GM19463 (cell line): ENCODE results near the gene PRPF8.

ENCODE experiments used
- ATAC-seq: cut with Tn5 transposase; IDR thresholded peaks from one replicate; pipeline ENCODE4 v1.9.1; 2021; ENCODE audit warnings: mild to moderate bottlenecking, moderate library complexity; ENCODE audit not compliant: unreplicated experiment

The PRPF8 gene

DNA sequence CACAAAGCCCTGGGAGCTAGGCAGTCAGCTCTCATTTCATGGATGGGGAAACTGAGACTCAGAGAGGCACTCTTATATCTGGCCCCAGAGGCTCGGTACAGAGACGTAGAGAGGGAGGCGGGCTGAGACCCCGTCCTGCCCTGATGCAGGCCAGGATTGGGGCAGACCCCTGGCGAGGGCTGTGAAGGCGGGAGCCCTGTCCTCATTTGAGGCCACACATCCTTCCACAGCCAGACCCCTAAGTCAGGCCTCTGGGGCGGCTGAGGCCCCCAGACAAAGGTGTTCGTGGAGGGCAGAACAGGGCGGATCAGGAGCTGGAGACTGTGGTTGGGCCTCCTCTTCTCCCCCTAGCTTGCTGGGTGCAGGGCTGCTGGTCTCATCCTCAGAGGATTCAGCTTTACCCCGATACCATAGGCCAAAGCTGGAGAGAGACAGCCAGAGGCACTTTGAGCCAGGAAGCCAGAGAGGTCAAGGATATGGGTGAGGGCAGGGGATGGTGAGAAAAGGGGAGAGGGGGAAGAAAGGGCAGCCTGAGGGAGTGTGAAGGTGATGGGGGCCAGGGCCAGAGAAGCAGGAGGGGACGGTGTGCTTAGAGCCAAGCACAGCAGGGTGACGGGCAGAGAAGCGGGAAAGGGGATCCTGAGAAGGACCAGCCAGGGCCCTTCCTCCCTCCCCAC, 38.3 kb downstream of the PRPF8 start:
- ATAC-seq: no peak

- ATAC-seq: no peak
Measured at GRCh38 chr17:1645207-1646171, 39.2 kb downstream of the PRPF8 start, which contains the start of gene SCARF1. SCARF1 (minus strand) TSS chr17:1645732; CDS start chr17:1645697, 35 bp downstream.

DNA sequence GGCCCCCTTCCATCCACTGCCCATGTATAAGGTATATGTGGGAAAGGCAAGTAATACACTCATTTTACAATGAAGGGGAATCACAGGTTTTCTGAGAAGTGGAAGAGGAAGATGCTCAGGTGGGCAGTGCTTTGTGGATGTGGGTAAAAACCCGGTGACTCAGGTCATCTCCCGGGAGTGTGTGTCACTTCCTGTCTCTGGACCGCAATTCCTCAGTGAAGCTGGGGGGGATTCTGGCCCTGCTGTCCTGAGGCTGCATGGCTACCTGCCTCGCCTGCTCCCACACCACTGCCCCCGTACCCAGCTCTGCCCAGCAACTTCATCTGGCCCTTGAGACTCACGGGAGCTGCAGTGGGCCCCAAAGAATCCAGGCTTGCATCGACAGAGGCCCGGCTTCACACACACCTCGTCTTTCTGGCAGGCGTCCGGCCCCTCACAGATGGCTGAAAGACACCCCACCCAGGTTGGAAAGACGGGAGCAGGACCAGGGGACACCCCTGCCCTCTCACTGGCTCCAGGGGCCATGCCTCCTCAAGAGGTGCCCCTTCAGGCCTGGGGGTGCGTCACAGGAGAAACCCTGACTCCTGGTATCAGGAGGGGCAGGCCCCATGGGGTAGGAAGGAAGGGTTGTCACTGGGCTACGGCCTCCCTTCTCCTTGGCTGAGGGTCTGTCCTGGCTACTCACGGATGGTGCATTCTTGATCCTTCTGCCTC, 40.0 kb downstream of the PRPF8 start:
- no peak for ATAC-seq

DNA sequence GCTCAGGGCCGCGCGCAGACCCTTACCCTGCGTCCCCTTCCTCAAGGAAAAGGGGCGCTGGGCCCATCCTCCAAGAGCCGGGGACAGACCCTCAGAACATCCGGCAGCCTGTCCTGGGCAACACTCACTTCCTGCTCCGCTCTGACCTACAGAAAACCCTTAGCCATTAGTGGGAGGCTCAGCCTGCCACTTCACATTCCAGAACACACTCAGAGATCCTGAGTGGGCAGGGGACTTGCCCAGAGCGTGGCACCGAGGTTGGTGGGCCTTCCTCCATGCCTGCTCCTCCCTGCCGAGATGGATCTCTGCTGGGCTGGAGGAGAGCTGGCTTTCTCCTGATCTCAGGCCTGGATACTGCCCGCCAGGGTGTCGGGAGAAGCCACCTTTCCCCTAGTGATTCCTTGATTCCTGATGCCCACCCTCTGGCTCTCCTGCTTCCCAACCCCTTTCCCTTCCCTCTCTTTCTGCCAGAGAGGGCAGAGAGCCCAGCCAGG, 40.6 kb downstream of the PRPF8 start:
- ATAC-seq: no peak

GRCh38 chr17:1643293-1643998, 41.2 kb downstream of the PRPF8 start:
- ATAC-seq: no peak

GRCh38 chr17:1641065-1641403, 43.6 kb downstream of the PRPF8 start:
- ATAC-seq: no peak

DNA sequence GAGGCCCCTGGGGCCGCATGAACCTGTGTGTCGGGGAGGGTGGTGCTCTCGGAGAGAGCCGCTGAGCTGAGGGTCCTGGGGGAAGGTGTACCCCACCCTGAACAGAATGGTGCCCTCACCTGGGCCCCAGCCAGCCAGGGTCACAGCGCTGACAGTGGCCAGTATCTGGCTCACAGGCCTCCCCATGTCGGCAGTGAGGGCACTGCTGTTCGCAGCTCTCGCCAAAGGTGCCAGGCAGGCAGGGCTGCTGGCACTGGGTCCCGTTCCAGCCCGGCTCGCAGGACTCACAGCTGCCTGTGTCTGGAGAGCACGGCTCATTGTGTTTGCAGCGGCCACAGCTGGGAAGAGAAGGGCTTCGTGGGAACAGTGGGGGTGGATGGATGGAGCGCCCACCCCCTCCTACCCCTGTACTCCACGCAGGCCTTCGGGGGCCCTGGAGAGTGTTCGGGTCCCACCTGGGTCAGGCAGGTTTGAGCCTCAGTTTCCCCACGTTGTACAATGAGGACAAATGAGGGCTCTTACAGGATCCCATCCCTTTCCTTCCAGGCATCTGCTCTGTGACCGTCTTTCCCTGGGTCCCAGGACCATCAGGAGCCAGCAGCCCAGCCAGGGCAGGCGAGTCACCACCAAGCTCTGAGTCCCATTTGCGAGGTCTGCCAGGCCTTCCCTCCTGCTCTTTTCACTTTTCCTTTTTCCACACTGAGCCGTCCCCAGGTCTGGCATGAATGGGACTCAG, 44.2 kb downstream of the PRPF8 start:
- ATAC-seq: no peak

GRCh38 chr17:1639549-1640180, 45.0 kb downstream of the PRPF8 start:
- no peak for ATAC-seq

DNA sequence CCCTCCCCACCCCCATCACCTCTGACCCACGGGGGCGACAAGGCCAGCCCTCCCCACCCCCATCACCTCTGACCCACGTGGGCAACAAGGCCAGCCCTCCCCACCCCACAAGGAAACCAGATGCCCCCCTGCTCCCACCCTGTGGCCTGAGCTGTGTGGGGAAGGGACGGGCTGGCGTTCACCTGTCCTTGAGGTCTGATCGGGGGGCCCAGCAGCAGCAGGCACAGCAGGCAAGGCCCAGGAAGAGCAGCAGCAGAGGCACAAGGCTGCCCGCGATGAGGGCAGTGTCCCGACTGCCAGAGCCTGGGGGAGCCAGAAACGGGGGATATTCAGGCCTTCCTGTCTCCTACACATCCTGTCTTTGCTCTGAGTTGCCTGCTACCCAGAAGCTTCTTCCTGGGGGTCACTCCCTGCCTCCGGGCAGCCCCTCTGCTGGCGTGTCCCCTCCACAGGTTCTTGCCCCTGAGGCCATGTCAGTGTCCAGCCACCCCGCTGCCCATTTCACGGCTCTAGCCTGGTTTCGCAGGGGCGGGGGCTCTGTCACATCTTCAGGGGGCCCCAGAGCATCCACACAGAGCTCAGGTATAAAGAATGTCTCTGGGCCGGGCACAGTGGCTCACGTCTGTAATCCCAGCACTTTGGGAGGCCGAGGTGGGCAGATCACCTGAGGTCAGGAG, 45.9 kb downstream of the PRPF8 start:
- ATAC-seq: no peak

DNA sequence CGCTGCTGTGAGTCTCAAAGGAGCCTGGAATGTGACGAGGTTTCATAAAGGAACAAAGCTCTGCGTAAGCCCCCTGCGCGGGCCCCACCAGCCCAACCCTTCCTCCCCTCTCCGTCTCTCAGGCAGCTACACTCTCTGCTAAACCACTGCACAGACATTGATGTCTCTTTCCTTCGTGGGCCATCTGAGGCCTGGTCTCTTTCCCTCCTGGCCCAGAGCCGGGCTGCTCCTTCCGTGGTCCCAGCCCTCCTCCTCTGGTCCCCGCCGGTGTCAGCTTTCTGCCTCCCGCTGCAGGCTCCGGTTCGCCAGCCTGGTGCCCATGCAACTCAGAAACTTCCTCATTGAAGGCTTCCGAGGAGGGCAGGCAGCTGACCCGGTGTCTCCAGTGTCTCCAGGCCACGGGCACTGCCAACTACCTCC, 46.5 kb downstream of the PRPF8 start:
- ATAC-seq: no peak

DNA sequence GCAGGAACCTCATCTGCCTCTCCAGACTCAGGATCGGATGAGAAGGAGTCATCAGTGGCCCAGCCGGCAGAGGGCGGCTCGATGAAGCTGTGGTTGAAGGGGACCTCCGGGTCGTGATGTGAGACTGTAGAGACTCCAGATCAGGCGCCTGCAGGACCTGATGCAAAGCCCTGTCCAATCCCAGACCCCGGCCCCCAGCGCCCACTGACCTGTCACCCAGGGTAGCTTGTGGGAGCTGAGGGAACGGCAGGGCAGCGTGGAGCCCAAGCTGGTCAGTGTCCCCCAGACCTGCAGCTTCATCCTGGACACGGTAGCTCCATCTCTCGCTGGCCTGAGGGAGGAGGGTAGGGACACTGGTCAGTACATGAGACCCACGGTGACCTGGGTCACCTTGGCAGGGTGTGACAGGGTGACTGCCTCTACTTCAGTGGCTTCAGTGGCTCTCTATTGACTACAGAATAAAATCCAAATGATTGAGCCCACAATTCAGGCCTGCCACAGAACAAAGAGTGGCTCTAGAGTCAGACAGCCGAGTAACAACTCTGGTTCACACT, 47.9 kb downstream of the PRPF8 start:
- ATAC-seq: no peak

GRCh38 chr17:1635675-1636465, 48.8 kb downstream of the PRPF8 start:
- ATAC-seq: no peak

DNA sequence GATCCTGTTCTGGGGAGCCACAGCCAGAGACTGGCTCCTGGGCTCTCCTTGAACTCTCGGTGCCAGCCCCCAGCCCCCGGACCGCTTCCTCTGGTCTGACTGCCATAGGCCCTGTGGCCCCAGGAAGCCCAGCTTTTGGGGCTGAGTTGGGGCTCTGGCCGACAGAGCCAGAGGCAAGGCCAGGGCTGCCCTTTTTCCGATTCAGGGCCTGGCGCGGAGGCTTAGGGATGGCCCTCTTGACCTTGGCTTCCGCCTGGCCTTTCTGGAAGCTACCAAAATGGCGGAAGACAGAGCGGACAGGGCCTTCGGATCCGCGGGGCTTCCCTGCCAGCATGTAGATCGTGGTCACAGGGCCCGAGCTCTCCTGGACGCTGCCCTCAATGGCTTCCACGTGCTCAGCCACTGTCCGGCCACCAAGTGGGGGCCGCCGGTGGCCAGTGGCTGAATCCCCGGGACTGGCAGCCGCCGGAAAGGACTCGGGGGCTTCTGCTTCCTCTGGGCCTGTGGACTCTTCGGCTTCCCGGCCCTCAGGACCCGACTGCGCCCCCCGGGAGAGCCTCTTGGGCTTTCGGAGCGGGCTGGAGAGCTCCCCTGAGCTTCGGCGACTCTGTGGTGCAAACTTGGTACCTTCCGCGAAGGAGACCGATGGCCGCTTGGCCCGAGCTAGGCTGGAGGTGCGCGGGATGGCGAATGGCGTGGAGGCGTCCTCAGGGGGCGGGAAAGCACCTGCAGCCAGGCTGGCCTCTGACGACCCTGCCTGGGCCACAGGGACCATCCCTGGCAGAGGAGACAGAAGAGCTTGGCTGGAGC, 49.6 kb downstream of the PRPF8 start:
- no peak for ATAC-seq

DNA sequence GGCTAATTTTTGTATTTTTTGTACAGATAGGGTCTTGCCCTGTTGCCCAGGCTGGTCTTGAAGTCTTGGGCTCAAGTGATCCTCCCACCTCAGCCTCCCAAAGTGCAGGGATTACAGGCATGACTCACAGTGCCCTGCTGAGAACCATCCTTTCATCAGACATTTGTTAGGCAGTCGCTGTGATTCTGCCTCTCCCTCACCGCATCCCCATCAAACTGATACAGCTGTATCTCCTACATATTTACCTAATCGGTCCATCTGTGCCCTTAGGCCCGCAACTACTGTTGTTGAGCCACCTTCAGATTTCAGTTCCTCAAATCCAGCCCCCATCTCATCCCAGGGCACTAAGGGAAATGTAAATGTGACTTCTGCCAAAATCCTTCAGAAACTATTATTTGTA, 54.0 kb downstream of the PRPF8 start:
- no peak for ATAC-seq

- ATAC-seq: no peak
Measured at GRCh38 chr17:1629504-1630310, 55.0 kb downstream of the PRPF8 start.

DNA sequence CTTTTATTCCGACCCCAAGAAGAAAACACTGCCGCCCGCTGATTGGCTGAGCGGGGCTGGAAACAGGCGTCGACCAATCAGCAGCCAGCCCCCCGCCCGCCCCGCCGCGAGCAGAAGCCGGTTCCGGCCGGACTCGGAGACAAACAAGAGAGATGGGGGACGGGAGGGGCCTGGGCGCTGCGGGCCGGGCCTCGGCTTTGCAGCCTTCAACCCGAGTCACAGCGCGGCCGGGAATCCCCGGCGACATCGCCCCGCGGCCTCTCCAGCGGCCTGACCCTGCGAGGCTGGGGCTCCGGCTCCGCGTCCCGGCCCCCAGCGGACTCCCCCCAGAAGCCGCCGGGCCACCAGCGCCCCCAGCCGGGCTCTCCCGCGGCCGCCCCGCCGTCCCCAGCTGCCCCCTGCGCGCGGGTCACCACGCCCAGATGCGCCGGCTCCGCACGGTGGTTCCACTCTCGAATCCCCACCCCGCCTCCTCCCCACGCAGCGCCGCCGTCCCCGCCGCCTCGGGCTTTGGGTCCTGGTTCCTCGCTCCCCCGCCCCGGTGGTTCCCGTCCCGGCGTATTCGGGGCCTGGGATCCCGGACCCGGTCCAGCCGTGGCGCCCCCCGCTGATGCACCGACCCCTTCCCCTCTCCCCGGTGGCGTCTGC, 55.7 kb downstream of the PRPF8 start:
- ATAC-seq: peak; percentile 54
